Amniotic epithelial cell (primary cell): ENCODE data around the gene ACSF3.
A peak's percentile ranks its signal among the peaks of the same experiment; 100 is the strongest.

Experiments used
- DNase-seq: peaks from one replicate; pipeline ENCODE4 v3.0.0-alpha.2; 2010; ENCODE audit warnings: low read depth

ACSF3 gene

GRCh38 chr16:89145406-89146161, 51.9 kb downstream of the ACSF3 start:
- DNase-seq: no peak

GRCh38 chr16:89146211-89147005, 52.8 kb downstream of the ACSF3 start:
- no peak for DNase-seq

DNA sequence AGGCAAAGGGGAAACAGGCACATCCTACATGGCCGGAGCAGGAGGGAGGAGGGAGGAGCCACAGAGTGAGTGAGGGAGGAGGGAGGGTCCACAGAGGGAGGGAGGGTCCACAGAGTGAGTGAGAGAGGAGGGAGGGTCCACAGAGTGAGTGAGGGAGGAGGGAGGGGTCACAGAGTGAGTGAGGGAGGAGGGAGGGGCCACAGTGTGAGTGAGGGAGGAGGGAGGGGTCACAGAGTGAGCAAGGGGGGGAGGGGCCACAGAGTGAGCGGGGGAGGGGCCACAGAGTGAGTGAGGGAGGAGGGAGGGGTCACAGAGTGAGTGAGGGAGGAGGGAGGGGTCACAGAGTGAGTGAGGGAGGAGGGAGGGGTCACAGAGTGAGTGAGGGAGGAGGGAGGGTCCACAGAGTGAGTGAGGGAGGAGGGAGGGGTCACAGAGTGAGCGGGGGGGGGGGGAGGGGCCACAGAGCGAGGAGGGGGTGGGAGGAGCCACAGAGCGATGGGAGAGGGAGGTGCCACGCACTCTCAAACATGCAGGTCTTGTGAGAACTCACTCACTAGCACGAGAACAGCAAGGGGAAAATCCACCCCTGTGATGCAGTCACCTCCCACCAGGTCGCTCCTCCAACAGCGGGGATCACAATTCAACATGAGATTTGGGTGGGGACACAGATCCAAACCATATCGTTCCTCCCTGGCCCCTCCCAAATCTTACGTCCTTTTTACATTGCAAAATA, 53.6 kb downstream of the ACSF3 start:
- no peak for DNase-seq

DNA sequence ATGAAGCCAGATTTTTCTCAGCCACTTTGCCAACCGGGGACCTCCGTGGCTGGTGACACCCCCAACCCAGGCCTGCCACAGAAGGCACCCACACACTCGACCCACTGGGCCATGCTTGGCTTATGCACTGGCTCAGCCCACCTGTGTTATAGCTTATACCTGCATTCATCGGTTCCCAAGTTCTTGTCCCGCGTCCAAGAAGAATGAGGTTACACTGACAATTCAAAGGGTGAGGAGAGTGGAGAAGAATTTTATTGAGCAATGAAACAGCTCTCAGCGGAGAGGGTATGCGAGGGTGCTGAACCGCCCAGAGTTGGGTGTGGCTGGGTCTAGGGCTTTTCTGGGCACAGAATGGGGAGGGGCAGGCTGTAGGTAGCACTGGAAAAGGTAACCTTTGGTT, 55.7 kb downstream of the ACSF3 start:
- DNase-seq: peak; percentile 13

DNA sequence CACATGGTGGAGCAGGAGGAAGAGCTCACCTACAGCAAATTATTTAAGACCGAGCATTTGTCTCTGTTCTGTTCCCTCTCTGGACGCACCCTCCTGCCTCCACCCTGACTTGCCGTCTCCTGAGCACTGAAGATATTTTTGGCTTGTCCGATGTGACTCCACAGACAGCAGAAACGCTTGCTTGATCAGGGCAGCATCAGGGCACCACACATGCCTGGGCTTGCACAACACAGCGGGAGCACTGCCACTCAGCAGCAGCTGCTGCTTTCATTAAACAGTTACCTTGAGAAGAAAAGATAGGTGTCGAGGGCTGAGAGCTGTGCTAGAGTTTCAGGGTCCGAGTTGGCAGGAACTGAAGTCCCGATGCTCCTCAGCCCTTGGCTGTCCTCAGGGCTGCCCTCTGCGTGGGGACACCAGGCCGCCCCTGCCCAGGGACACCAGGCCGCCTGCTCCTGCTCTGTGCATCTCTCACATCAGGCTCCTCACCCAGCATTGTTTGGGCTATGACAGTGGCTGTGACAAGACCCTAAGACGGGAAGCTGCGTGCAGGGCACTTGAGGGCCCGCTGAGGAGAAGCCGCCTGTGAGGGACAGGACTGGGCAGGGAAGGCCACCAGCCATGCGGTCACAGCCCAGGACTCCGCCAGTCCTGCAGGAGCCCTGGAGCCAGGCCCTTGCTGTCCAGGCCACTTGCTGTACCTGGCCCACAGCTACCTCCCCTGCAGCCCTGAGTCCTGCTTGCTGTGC, 56.6 kb downstream of the ACSF3 start:
- no peak for DNase-seq

DNA sequence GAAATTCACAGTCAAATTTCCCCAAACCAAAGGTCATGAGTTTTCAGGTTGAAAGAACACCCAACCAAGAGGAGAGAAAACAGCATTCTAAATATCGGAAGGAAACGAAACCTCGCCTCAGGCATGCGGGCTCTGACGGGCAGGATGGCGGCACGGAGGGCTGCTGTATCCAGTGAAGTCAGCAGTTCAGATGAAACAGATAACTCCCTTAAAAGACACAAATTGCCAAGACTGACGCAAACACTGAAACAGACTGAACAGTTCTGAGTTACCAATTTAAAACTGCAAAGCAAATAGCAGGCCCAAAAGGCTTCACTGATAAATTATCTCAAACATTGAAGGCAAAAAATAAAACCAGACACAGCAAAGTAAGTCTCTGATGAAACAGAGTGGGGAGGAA, 57.3 kb downstream of the ACSF3 start:
- no peak for DNase-seq

GRCh38 chr16:89152831-89153700, 59.4 kb downstream of the ACSF3 start:
- DNase-seq: no peak

- no peak for DNase-seq
Measured at GRCh38 chr16:89153848-89154271, 60.2 kb downstream of the ACSF3 start.

DNA sequence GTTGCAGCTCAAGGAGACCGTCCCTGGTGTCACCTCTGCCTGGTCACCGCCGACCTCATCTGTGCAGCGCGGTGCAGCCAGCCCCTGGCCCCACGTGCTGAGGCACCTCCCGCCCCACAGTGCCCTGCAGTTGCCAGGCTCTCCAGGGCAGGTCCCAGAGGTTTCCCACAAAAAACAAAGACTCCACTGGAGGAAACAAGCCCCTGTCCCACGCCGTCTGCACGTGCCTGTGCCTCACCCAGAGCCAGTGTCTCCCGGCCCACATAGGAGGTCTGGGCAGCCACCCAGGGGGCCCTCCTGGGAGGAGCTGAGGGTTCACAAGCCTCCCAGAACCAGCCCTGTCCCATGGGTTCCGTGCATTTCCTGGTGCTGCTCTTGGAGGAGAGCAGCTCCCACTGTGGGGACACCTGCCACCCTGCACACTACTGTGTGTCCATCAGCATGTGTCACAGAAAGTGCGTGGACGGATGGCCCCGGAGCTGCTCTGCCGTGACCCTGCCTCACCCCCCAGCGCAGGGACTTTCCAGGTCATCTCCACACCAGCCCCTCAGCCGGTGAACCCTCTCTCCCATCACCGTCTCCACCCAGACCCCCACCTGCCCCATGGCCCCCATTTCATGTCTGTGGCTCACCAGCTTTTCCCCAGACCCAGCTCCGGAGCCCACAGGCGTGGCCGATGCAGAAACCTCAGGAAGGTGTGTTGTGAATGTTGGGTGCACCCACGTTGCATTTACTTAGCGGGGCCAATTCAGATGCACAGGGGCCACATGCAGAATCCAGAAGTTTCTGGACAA, 60.9 kb downstream of the ACSF3 start:
- DNase-seq: no peak

DNA sequence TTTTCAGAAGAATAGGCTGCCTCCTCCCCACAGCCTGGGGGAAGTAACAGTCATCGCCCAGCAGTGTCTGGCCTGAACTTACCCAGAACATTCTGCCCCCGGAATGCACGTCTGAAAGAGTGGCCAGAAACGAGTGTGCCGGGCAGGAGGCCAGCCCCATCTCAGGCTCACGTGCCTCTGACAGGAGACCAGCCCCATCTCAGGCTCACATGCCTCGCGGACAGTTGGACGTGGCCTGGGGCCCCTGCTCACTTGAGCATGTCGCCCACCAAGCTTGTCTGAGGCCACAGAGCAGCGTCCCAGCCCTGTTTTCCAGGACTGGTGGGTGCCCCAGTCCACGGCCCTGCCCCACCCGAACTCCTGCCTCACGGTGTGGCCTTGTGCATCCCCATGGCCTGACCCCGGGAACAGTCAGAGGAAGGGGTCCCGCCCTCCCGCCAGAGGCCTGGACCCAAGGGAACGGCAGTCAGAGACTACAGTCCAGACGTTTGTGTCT, 61.6 kb downstream of the ACSF3 start:
- DNase-seq: peak; percentile 77

DNA sequence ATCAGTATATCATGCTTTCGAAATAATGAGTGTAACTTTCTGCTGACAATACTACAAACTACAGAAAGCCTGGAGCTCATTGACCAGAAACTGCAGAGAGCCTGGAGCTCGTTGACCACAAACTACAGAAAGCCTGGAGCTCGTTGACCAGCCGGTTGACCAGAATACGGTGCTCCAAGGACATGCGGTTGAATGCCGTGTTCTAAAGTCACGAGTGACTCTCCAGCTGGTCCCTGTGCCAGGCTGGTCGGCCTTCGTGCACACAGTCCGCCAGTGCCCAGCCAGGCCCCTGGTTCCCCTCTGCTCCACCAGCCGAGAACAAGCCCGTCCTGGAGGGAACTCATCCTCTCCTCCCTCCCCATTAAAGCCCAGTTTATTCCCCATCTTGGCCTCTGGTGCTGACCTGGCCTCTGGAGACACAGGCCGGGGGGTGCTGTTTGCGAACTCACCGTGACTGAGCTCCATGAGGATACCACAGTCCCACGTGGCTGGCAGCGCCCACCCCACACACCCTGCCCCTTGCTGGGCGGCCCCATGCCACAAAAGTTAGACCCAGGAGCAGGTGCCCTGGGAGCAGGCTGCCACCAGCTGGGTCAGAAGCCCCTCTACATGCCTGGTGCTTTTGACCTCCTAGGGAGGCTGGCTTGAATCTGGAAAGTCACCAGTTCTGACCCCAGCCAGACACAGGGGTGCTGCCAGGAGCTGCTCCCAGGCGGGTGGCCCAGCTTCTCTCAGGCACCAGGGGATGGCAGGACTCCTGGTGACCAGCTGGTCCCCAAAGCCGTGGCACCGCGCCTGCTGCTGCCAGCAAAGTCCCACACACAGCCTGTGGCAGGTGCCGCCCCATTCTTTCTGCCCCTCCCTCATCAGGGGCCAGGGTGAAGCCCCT, 62.4 kb downstream of the ACSF3 start:
- DNase-seq: peak; percentile 29

DNA sequence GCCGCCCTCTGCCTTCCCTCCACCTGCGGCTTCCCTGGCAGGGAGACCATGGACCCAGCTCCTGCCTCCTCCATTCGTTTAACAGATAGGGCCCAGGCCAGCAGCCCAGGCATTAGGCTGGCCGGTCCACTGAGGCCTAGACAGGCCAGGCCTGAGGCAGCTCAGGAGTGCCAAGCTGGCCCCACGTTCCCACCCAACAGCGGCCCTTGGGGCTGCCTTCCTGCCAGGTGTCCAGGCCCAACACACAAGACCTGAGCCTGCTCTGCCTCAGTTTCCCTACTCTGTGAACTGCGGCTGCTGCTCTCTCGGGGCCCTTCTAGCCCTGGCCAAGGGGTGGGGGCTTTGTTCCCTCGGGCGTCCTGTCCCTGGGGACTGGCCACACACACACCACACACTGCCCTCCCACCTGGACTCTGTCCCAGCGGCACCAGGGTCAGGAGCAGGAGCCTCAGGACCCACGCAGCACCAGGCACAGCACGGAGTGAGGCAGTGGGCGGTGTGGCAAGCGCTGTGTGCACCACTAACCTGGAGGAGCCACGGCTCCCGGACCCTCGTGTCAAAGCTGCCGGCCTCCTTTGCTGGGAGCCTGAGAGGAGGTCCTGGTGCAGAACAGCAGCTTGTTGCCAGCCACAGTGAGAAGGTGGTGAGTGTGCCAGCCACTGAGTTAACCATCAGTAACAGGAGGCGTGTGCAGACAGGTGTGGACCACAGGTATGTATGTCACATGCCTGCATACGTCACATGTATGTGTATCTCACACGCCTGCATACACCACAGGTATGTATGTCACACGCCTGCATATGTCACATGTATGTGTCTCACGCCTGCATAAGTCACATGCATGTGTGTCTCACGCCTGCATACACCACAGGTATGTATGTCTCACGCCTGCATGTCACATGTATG, 63.3 kb downstream of the ACSF3 start:
- DNase-seq: no peak

GRCh38 chr16:89157778-89158177, 64.1 kb downstream of the ACSF3 start:
- DNase-seq: no peak

- DNase-seq: no peak
Measured at GRCh38 chr16:89159066-89159849, 65.6 kb downstream of the ACSF3 start.

DNA sequence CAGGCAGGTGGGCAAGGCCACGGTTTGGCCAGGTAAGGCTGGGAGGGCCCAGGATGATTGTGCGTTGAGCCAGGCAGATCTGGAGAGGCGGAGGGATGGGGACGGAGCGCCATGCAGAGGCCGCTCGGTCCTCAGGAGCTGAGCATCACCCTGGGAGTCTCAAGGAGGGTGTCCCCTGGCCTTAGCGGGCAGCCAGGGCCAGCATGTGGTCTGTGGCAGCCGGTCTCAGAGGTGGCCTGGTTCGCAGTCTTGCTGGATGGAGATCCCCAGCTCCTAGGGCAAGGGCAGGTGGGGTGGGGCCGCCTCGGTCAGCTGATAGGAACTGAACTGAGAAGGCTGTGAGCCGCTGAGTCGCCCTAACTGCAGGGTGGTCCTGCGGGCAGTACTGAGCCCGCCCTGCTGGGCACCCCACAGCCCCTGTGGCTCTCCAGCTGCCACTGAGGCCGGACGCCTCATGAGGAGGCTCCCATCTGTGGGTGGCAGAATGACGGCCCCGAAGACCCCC, 66.2 kb downstream of the ACSF3 start:
- no peak for DNase-seq

- DNase-seq: no peak
Measured at GRCh38 chr16:89160977-89161701, 67.5 kb downstream of the ACSF3 start.
